Myocyte (in vitro differentiated cells): Measurements from ENCODE around the gene MSI2. TPM values are rescaled to one million over a fixed set of nuclear protein-coding genes. Genes with fewer than 3 reads are reported as not detected.

Source experiments
- DNase-seq: peaks from one replicate; pipeline ENCODE4 v3.0.0-alpha.2; 2012; ENCODE audit warnings: low read depth
- total RNA-seq: library from RNA; depleted of rRNA; stranded (reverse); fragments of >200 nt; gene quantifications from 2 replicates; pipeline ENCODE4 v1.2.3, GENCODE V29; 2014

The MSI2 gene
- total RNA-seq, 1 donor from 2014 or later: 115 TPM

- DNase-seq: no peak
Observed at GRCh38 chr17:57471868-57472368, 215.6 kb downstream of the MSI2 start.

GRCh38 chr17:57475796-57476195, 219.5 kb downstream of the MSI2 start:
- no peak for DNase-seq

- no peak for DNase-seq
Observed at GRCh38 chr17:57477522-57478362, 221.4 kb downstream of the MSI2 start.

GRCh38 chr17:57478478-57479250, 222.3 kb downstream of the MSI2 start:
- no peak for DNase-seq

DNA sequence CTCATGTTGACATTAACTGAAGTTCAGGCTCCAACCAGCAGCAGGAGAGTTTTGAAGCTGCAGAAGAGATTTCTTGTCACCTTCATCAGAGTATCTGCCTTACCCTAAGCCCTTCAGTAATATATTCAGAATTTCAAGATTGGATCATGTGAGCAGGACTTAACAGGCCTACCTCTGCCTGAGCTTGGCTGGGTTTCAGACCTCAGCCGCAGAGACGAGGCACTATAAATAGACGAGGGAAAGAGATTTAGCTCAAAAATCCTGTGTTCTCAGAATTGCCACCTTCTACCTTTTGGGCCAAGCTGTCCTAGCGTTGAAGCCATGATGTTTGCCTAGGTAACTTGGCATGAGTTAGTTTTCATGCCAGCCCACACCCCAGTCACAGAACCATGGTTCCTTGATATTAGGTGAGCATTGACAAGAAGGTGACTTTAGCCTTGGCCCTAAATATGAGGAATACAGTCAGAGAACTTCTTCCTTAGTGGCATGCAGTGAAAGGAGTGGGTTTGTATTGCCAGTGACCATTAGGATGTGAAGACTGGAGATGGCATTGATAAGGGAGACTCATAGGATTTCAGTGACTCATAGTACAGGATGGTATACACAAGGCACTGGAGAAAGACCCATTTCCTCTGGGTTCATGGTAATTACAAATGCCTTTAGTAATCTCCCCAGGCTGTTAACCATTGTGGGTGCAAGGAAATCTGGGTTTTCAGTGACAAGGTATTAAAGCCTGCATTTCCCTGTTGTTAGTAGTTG, 224.3 kb downstream of the MSI2 start:
- DNase-seq: peak; percentile 67

GRCh38 chr17:57481910-57482391, 225.6 kb downstream of the MSI2 start:
- DNase-seq: peak; percentile 79

GRCh38 chr17:57482657-57483056, 226.3 kb downstream of the MSI2 start:
- DNase-seq: no peak

- no peak for DNase-seq
Observed at GRCh38 chr17:57484081-57484666, 227.9 kb downstream of the MSI2 start.

DNA sequence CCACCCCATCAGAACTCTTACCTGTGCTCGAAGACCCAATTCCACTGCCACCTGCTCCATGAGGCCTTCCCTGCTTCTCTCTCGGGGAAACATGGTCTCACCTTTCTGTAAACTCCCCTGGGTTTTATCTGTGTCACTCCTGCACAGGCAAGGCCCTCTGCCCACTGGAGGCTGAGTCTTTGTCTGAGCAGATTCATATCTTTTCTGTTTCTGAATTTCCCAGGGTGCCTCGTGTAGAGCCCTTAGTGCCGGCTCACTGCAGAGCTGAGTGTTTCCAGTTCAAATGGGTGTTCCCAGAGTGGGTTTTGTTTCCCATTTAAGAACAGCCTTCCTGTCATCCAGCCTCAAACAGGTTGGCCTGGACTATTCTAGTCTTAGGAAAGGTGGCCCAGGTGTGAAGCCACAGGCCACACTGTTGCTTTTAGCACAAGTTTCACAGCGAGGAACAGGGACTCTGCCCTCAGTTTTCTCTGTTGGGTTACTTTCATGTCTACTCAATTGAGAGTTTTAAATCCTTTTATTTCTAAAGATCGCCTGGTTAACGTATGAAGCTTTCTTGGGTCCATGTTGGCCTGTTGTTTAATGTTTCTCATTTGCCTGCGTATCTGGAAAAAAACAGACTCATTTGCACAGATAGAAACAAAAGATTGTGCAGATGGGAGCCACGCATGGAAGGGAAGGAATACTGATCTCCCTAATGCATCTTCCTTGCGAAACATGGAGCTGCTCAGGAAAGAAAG, 228.7 kb downstream of the MSI2 start:
- no peak for DNase-seq

GRCh38 chr17:57485566-57485865, 229.2 kb downstream of the MSI2 start:
- no peak for DNase-seq

- DNase-seq: no peak
Observed at GRCh38 chr17:57485916-57486881, 229.9 kb downstream of the MSI2 start.

DNA sequence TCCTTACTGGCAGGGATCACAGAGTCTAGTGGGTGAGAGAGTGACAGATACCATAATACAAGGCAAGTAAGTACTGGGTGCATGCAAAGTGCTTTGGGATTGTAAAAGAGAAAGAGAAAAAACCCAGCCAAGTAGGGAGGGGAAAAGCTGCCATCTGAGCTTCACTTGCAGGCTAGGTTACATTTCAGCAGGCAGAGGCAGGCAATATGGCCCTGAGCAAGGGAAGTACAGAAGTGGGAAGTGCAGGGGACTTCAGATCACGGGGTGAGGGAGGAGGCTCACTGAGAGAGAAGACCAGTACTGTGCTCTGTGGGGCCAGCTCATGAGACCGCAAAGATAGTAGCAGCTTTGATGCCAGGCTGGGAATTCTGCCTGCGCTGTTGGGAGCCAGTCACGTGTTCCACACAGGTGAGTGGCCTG, 230.6 kb downstream of the MSI2 start:
- DNase-seq: no peak

GRCh38 chr17:57487573-57487972, 231.2 kb downstream of the MSI2 start:
- DNase-seq: no peak

DNA sequence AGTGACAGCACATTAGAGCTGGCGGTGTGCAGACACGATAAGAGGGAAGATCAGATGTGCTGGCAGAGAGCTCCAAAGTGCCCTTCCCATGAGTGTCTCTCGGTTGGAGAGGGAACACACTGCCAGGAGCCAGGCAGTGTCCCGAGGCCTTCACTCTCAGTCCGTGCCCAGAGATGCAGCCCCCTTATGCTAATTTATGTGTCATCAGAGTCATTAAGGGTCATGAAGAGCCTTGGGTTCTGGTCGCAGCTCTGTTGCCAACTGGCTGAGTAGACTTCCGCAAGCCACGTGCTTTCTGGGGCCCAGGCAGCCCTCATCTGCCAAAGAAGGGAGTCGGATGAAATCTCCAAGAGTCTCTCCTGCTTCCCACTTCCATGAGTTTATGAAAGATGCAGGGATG, 232.5 kb downstream of the MSI2 start:
- no peak for DNase-seq

GRCh38 chr17:57489321-57489720, 233.0 kb downstream of the MSI2 start:
- peak; percentile 96 for DNase-seq

- DNase-seq: peak; percentile 64
Observed at GRCh38 chr17:57490111-57490845, 234.0 kb downstream of the MSI2 start.

DNA sequence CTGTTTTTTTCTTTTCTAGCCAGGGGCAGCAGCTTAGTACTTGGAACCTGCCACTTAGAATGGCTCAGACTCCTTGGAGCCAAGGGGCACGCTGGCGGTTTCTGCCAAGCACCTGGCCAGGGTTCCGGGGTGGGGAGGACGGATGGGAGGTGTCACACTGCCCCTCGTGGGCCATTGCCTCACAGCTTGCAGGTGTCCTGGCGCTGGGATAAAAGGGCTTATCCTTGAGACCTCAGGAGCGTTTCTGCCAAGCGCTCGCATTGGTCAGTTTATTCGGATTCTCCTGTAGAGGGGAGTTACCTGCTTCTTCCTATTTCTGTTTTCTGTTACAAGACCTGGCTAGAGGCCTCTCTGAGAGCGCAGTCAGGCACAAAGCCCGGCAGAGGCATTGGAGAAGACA, 234.6 kb downstream of the MSI2 start:
- no peak for DNase-seq

GRCh38 chr17:57493171-57493570, 236.8 kb downstream of the MSI2 start:
- no peak for DNase-seq

DNA sequence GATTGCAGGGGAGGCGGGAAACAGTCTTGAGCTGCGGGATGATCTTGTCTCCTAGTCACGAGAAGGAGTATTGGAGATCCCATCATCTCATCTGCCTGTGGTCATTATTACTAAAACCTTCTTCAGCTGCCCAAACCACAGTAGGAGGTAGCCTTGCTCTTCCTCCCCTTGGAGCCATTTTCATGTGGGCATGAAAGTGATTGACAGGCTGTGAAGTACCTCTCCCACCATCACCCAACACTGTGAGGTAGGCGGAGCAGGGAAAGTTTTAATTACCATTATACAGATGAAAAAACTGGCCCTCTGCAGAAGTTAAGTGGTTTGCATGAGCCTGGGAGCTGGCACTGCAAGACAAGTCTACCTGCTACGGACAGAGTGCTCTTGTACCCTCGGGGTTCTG, 237.3 kb downstream of the MSI2 start:
- no peak for DNase-seq
